HG03521 (cell line): ENCODE data around the gene PHF2.

Experiments used
- ATAC-seq: cut with Tn5 transposase; IDR thresholded peaks from one replicate; pipeline ENCODE4 v1.9.1; 2021; ENCODE audit warnings: mild to moderate bottlenecking, moderate library complexity; ENCODE audit not compliant: unreplicated experiment

PHF2 gene

DNA sequence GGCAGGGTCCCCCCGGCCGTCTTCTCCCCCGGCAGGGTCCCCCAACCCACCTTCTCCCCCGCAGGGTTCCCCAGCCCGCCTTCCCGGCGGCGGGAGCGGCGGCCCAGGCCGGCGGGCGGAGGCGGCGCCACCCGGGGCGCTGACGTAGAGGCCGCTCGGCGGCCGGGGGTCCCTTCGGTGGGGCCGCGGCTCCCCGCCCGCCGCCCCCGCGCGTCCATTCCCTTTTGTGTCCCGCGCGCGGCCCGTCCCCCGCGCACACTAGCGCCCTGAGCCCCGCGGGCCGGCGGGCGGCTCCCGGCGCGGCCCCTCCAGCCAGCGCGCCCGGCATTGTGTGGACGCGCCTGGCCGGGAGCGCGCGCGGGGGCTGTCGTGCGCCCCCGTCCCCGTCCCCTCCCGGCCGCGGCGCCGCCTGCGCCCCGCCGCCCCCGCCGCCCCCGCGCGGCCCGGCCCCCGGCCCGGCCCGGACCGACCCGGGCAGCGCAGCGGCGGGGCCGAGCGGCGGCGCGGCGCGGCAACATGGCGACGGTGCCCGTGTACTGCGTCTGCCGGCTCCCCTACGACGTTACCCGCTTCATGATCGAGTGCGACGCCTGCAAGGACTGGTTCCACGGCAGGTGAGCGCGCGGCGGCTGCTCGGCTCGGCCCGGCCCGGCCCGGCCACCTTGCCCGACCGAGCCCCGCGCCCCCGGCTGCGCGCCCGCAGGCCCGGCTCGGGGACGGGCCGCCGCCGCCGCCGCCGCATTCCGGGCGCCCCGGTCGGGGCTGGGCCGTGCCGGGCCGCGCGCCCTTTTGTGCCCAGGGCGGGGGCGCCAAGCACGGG, at the start of gene PHF2:
PHF2 (plus strand) TSS at position 327 of the 820 bp plus-strand sequence; CDS start at position 517, 190 bp downstream.
- ATAC-seq, result peak; percentile 39

DNA sequence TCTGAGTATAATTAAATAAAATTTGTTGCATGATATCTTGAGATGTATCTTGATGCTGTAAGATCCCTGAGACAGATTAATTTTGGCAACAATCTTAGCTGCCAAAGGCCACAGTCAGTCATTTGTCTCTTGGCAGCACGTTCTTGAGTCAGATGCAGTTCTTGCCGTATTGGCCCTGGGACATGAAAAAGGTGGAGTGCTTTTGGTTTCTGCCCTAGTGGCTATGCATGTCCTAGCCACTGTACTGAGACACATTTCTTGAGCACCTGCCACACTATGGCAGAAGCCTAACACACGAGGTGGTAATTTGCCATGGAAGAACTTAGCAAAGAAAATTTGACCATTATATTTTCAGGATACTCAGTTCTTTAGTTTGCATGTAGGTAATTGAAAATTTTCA, 45.0 kb upstream of the PHF2 start:
- ATAC-seq, result no peak

DNA sequence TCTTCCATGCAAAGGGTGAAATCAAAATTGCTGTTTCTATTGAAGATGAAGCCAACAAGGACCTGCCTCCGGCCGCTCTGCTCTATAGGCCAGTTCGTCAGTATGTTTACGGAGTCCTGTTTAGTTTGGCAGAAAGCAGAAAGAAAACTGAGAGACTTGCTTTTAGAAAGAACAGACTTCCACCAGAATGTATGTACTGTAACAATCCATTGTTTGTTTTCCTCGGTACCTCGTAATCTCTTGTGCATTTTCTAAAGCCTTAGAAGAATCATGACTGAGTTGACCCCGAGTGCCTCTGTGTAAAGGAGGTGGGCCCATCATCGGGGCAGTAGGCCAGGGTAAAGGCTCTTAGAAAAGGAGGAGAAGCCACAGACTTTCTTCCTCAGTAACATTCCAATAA, 44.2 kb upstream of the PHF2 start:
- no peak for ATAC-seq

DNA sequence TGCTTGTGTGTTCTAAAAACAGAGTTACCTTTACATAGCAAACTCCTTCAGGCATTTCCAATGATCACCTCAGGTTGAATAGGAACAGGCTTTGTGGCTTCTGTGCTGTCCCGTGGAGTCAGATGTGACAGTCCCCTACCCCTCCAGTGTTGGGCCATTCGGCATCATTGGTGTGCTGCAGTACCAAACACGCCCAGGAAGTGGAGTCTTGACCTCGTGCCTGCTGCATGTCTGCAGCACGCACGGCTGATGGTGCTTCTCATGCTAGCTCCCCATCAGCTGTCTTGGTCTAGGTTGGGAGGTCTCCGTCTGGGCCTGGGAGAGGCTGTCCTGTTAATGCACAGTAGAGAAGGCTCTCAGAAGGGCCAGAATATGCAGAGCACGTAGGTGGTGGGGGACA, 42.5 kb upstream of the PHF2 start:
- no peak for ATAC-seq

DNA sequence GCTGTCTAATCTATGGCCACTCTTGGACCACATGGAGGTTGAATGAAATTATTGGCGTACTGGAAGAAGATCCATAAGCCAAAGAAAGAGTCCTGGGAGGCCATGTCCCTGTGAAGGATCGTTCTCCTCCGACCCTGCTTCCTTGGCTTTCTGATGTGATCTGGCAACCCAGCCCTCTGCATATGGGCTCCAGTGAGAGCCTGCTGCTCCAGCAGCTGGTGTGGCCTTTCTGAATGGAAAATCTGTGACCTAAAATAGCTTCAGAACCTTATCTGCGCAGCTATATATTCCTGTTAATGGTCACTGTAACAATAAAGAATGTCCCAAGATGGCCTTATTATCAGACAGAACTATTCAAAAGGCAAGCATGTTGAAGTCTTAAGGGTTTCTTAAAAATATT, 40.2 kb upstream of the PHF2 start:
- ATAC-seq, result no peak

DNA sequence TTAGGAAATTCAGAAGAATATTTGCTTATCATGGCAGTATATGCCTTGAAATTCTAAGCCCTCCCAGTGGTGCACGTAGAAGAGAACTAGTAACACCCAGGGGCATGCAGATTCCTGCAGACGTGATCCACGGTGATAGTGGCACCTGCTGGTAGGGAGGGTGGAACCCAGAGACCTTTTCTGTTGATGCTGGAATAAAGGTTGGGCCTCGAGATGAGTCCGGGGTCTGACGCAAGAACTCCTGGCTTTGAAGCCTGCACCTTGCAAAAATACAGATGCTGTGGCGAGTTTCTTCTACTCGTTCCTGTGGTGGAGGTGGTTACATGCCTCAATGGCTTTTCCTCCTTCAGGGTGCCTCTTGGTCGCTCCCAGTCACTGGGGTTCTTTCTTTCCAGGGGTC, 39.5 kb upstream of the PHF2 start:
- ATAC-seq, result no peak

DNA sequence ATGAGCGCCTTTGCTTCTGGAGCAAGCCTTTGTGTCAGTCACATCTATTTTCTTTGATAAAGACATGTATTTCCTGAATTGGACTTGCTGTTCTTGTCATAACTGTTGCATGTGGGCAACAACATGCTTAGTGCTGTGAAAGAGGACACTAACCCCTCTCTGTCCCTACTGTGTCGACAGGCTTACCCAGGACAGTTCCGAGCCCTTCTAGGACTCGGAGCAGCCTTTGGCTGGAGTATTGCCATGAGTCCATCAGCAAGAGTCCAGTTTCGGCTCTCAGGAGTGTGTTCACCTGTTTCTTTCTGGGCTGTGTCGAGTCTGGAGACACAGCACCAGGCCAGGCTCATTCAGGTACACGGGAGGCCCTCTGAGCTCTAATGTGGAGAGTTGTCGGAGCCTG, 36.1 kb upstream of the PHF2 start:
- no peak for ATAC-seq

DNA sequence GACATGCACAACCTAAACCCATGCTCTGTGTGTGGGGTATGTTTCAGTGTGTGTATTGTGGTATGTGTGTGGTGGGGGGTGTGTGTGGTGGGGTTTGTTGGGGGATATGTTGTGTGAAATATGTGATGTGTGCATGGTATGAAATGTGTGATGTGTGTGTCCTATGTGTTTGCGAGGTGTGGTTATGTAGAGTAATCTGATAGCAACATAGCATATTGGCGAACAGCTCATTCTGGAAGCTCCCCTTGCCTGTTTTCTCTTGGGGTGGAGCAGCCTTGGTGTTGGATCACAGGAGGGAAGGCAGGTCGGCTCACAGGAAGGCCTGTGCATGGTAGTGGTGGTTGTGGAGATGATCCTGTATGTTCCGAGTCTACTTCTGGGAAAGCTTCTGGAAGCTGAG, 35.4 kb upstream of the PHF2 start:
- no peak for ATAC-seq

DNA sequence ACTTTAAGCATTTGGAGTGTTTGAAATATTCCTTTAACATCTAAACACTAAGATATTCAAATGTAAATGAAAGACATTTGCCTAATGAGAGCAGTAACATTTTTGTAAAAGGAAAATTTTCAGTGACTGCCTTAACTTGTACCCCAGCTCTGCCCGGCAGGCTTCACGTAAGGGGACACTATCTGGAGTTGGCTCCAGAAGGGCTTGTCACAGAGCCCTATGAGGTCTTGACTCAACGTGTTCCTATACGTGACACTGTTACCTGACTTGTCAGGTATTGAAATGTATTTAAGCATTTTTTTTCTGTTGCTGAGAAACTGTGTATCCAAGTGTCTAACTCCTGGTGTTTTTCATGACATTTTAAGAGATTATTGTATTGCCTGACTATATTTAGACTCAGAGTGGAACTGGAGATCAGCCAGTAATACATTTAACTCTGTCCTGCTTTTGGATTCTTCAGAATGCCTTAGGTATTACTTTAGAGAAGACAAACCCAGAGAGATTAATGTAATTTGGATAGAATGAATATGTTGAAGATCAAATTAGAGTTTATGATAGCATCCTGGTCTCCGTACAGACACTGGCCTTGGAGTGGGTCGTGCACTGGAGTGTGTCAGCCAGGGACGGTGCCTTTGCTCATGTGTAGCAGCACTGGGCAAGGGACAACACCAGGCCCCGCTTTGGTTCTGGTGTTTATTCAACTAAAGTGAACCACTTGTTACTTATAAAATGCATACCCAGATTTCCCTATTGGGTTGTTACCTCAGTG, 34.6 kb upstream of the PHF2 start:
- ATAC-seq, result no peak

DNA sequence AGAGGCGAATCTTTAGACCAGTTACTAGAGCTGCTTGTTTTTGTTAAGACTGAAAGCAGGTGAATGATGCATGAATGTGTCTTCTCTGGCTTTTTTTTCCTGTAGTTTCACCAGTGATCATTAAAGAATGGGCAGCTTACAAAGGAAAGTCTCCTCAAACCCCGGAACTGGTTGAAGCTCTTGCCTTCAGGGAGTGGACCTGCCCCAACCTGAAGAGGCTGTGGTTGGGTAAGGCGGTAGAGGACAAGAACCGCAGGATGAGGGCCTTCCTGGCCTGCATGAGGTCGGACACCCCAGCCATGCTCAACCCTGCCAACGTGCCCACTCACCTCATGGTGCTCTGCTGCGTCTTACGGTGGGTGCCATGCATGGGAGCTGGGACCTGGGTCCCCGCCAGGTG, 33.3 kb upstream of the PHF2 start:
- no peak for ATAC-seq

DNA sequence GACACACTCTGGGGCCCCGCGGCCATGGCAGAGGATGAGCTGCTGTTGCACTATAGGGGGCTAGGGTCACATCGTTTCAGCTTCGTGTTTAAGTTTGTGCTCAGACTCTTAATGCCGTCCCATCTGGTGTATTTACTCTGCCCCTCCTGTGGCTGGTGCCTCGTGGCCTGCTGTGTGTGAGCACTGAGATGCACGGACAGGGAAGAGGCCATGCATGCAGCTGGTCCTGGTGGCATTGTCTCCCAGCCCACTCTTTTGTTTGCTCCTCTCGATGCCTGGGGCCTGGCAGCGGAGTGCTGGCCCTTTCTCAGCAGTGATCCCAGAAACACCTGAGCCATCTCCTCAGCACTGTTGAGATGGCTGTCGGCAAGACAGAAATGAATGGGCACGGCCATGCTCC, 30.0 kb upstream of the PHF2 start:
- ATAC-seq, result no peak

DNA sequence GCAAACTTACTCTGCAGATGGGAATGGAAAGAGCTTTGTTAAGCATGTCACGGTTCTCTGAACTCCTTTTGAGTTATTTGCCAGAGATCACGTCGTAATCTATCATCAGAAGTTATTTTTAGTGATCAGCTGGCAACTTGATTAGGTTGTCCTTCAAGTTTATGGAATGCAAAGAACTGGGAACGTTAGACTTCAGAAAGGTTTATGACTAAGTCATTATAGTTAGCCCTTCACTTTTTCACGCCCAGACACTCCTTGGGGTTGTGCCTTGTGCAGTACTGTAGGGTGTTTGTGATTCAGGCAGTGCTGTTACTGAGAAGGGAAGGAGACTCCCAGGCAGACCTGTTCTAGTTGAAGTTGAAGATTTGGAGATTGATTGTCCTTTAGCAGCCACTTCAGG, 26.8 kb upstream of the PHF2 start:
- ATAC-seq, result no peak

DNA sequence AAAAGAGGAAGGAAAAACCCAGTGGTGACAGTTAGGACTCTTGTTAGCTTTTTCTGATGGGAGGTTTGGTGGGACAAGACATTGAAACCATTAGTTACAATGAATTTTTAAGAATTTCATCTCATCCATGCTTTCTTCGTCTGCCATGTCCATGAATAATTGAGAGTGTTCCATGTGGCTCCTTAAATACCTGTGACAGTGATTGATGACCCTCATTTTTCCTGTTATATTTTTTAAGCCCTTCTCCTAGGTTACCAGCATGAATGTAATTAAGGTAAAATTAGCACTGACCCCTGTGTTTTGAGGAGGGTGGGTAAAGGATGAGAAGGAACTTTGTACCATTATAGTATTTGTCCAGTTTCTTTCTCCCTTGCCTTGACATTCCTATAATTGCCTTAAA, 23.5 kb upstream of the PHF2 start:
- ATAC-seq, result no peak

DNA sequence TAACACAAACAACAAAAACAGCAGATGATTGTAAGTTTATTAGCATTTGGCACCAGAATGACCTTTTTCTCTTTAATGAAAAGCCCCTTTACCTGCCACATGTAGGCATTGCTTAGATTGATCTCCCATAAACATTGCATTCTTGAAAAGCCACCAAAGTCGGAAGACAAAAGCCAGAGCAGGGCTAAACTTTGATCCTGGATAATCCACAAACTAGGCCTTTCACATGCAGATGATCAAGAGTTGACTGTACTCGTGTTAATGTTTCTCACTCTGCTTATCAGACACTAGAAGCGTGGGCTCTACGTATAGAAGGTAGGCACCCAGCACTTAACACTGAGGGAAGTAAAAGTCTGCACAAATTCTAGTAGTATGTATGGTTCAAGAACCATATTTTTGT, 21.0 kb upstream of the PHF2 start:
- ATAC-seq, result no peak

DNA sequence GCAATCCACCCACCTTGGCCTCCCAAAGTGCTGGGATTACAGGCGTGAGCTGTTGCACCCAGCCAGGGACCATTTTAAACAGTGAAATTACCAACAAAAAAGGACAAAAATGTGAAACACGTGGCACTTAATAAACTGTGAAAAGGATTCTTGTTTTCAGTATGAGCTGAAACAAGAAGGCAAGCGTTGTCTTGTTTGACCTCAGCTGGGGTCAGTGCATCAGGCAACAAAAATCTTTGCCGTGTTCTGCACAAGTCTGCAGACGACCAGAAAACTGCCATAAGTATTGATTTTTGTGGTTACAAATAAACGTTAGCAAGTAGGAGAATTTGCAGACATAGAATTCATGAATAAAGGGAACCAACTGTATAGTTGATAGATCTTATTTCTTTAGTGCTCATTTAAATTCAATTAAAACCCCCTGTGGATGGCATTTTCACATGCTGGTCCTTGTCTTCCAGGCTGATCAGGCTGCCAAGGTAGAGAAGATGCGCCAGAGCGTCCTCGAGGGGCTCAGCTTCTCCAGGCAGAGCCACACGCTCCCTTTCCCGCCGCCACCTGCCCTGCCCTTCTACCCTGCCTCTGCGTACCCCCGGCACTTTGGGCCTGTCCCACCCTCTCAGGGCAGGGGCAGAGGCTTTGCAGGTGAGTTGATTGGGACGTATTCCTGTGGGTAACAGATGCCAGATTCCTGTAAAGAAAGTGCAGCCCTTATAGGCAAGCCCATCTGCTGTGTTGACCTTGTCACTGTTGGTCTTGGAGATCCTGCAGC, 18.8 kb upstream of the PHF2 start:
- no peak for ATAC-seq

DNA sequence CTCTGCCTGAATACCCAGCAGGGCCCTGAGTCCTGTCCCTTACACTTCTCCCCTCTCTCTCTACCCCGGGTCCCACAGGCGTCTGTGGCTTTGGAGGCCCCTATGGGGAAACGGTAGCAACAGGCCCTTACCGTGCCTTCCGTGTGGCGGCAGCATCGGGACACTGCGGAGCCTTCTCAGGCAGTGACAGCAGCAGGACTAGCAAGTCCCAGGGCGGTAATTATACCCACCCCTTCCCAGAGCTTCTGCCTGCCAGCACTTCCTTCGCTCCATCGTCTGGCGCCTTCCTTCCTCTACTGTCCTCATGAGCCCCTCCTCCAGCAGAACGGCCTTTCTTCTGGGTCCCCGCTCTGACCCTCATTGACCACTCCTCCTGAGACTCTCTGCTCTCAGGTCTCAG, 17.9 kb upstream of the PHF2 start:
- ATAC-seq, result no peak

DNA sequence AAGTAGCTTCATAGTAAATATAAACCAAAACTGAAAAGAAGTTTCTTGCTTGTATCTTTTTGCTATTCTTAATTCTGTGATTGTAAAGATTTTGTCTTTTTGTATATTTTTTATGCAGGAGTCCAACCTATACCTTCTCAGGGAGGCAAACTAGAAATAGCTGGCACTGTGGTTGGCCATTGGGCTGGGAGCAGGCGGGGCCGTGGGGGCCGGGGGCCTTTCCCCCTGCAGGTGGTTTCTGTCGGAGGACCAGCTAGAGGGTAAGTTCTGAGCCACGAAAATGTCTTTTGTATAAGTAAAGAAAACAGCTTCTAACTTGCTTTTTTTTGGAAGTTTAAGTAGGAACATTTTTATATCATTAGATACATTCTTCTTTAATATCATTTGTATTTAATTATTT, 15.4 kb upstream of the PHF2 start:
- ATAC-seq, result no peak

DNA sequence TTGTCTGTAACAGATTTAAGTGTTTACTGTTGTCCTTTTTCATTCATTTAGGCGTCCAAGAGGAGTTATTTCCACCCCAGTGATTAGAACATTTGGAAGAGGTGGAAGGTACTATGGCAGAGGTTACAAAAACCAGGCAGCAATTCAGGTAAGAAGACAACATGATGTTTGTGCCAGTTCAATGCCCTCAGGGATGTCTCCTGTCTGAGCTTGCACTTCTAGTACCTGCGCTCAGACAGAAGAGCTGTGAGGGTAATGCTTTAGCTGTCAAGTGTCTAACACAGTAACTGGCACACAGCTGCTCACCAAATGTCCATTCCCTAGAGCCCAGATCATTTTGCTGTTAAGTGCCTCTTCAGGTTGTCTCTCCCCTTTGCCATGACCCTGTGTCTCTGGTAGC, 14.2 kb upstream of the PHF2 start:
- ATAC-seq, result no peak

DNA sequence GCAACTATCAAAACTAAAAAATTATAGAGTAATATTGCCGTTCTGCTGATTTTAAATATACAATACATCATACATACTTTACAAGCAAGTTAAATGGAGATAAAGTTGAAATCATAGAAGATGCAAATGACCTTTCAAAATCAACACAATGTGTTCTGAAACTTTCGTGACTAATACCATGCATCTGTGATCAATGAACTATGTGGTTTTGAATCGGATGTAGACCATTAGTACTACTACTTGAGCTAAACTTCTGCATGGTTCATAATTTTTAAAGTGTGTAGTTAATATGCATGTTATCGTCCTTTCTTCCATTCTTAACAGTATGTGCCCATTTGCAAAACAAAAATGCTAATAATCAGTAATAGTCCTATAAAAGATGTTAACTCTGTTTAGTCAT, 11.3 kb upstream of the PHF2 start:
- no peak for ATAC-seq

DNA sequence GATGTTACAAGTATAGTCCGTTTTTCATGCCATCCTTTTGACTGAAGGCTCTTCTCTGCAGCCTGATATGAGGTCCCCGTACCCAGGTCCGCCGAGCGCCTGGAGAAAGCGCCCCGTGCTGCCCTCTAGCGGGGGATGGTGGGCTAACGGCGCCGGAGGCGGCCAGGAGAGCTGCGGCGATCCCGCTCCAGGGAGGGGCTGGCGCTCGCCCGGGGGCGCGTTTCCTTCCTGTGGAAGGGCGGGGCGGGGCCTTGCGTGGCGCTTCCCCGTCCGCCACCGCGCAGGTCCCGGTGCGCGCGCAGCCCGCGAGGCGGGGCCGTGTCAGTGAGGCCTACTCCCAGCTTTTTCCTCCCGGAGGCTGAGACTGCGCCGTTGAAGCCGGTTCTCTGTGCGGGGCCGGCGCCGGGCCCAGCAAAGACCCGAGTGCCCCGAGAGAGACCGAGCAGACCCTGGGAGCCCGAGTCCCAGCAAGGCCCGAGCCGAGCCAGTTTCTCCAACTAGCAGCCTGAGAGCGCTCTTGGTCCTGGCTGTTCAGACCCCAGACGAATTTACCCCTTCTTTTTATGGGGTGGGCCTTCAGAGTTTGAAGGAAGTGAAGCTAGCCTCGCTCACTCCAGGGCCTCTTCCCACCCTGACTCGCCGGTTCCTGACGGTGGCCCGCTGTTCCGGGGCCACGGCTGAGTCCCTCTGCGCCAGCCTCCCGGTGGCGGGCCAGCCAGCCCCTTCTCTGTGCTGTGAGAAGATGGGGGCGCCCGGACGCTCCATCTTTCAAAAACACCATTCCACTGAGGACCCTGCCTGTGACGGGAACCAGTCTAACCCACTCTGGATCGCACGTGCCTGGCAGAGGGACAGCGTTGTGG, 9.7 kb upstream of the PHF2 start:
- peak; percentile 95 for ATAC-seq
